GM11168 (cell line): ENCODE results near the gene ABHD16A.

Experiments
- in situ Hi-C: fragments of 300-500 bp; cut with MboI; formaldehyde crosslinking; loops from one replicate; pipeline ENCODE4 v1.12.0; 2022; ENCODE audit warnings: low sequenced_read_pairs; ENCODE audit not compliant: unreplicated experiment

ABHD16A gene

DNA sequence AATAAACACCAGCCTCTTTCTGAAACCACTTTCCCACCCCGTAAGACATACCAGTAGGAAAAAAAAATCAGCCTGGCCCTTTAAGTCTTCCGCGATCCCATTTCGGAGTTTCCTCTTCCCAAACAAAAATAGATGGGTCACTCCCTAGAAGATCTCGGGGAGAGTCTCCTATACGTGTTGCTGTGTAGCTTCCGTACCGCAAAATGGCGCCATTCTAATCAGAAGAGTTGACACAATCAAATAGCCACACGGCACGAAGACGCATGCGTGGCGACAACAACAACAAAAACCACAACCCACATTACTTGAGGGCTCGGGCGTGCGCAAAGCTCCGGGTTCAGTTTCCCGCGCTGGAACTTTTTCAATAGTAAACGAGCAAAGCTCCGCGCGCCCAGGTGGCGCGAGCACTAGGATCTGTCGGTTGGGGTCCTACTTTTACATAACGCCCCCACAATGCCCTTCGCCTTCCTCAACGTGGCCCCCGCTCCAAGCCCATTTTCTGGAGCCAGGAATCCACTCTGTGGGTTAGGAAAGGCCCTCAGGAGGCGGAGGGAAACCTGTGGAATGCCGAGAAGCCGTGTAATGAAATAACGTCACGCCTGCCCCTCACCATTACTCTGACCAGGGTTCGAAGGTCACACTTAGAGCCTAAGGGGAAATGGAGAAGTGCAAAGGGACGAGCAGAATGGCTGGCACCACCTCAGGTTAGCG, 38.2 kb downstream of the ABHD16A start, which contains the start of gene GPANK1:
GPANK1 (minus strand) TSS at position 208 of the 711 bp plus-strand sequence. CDS start 519 bp downstream, outside the sequence.
- in situ Hi-C loops, result no loop called here

DNA sequence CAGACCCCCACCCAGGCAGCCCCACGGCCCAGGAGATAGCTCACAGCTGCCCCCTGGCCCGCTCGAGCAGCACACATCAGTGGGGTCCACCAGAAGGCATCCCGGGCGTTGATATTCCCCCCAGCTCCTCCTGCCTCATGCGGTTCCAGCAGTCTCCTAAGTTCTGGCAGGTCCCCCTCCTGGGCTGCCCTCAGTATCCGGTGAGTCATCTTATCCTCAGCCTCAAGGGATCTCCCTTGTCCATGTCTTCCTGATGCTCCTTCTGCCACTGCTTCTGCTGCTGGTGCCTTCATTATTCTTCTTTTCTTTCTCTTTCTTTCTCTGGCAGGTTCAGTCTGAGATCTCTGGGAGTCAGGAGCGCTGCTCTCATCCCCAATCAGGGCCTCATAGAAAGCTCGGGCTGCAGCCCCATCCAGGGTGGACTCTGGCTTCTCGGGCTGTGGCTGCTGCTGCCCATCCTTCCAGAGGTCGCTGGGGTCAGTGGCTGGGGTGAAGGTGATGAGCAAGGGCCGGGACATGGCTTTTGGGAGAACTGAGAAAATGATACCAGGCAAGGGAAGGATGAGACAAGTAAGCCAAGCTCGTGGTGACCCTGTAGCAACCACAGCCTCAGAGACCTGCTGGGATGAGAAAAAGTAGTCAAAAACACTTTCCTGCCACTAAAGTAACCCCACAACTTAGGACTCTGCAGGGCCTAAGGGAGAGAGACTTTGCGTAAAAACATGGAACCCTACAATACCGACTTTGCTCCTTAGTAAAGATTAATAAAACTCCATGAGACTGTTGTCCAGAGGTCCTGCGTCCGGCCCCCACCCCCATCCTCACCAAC, 38.9 kb downstream of the ABHD16A start:
- in situ Hi-C loops, result no loop called here

DNA sequence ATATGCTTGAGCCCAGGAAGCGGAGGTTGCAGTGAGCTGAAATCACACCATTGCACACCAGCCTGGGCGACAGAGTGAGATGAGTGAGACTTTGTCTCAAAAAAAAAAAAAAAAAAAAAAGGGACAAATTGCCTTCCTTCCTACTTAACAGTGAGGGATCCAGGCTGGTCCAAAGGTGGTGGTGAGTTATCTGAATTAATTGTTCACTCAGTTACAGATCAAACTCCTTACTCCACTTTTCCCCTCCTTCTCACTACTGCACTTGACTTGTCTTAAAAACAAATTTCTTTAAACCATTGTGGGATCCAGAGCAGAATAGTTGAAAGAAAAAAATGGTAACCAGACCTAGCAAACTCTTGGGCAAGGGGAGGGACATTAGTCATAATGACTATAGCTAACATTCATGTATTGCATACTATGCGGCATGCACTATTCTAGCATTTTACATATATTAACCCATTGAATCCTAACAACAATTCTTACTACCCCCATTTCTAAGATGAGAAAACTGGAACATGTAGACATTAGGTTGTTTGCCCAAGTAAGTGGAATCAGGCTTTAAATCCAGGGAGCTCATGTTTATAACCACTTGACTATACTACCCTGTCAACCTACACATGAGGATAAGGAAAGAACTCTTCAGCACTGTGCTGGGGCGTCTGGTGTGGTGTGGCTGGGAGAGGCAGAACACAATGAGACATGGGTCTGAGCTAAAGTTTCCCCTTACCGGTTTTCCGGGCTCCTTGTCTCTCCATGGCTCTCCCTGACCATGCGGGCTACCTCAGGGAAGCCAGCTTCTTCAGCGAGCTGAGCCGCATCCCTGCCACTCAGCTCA, 39.8 kb downstream of the ABHD16A start:
- in situ Hi-C loops, result no loop called here

DNA sequence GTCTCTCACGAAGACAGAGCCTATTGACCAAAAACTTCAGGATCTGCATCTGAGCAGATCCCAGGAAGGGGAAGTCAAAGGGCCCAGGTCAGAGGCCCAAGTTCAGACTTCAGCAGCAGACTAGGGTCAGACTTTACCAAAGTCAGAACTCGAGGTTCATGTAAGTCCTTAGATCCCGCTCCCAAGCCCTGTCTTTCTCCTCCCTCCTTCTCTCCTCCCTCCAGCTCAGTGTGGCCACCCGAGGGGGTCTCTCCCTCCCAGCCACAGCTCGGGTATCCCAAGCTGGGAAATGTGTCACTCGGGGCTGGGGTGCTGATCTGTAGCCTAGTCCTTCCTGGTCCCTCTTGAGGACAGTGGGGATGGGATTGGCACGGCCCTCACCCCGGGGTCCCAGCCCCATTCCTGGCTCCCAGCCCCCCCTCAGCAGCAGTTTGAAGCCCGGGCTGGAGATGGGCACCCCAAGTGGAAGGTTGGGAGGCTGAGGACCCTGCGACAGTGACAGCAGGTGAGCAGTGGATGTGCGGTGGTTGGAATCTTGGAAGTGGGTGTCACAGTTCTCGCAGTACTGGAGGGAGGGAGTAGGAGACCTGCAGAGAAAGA, 40.9 kb downstream of the ABHD16A start:
- in situ Hi-C loops, result no loop called here

DNA sequence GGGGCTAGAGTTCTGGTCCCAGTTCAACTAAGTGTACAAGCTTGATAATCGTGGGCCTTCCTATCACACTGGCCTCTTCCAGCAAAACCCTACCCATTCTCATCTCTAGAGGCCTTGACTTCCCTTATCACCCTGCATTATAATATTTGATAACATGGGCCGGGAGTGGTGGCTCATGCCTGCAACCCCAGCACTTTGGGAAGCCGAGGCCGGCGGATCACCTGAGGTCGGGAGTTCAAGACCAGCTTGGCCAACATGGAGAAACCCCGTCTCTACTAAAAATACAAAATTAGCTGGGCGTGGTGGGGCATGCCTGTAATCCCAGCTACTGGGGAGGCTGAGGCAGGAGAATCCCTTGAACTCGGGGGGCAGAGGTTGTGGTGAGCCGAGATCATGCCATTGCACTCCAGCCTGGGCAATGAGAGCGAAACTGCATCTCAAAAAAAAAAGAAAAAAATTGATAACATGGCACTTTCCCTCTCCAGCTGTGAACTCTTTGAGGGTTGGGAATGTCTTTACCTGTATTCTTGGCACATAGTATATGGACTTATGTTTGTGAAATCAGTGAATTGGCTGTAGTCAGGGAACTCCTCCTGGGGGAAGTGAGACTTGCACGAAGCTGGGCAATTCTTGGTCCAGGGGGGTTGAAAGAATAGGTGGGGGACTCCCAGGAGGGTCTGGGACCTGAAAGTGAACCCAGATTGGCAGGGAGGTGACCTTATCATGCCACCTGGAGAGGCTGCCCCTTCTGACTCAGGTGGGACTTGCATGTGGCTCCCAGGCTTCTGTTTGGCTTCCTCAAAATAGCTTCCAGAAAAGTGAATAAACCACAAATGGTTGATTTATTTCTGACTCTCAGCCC, 41.6 kb downstream of the ABHD16A start:
- in situ Hi-C loops, result no loop called here

DNA sequence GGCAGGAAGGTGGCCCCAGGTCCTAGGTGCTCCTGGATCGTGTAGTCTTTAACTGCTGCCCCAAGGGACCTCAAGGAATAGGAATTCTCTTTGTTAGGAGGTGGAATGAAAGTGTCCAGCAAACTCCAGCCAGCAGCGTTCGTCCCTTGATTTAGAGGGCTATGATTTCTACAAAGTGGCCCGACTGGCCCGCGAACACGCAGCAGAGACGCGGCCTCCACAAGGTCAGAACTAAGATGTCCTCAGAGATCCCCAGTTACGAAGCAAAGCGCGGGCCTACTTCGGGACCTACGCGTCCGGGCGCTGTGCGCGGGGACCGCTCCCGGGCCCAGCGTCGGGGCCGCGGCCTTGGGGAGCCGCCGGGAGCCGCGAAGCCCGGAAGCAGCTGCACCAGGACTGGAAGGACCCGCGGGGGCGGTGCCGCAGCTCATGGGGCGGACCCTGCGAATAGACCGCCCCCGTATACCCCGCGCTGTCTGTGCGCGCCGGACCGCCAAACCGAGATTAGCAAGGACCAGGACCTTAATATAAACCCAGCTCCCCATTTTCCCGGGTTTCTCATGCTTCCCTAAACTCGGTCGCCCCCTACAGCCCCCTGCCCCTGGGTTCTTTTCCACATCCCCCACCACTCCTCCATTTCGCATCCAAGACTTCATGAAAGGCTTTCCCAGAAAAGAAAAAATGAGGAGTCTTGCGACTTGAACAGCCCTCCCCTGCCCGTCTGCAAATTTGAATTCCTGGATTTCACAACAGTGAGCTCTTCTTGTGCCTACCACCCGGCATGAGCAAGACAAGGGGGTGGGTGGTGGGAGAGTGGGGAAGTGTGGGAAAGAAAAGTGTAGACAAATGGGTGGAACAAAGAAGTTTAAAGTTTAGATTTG, 42.5 kb downstream of the ABHD16A start, which contains the start of gene C6orf47:
C6orf47 (minus strand) TSS at position 398 of the 881 bp plus-strand sequence. CDS start 831 bp downstream, outside the sequence.
- in situ Hi-C loops, result no loop called here

DNA sequence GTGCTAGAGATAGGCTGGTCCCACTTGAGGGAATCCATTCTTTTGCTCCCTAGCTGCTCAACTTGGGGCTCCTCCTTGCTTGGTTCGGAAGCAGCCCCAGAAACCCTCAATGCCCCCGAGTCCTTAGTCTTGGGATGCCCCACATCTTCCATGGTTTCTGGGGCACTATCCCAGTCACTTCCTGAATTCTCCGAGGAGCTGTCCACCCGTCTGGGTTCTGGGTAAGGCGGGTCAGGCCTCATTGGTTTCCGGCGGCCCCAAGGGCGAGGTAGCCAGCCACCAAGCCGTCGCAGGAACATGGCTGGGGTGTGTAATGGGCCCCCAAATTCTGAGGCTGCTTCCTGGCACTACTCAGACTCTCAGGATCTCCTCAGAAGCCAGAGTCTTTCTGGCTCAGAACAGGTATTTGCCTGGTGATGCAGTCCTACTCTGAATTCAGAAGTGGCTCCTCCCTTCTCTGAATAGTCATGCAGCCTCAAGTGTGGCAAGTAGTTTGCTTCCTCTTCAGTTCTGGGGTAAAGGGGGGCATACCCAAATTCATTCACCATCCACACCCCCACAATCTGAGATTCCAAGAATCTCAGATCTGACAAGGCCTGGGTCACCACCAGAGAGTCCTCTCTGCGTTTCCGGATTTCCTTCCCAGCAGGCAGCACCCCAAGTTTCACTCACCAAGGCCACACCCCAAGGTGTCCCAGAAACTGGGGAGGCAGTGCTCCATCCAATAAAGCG, 43.3 kb downstream of the ABHD16A start:
- in situ Hi-C loops, result no loop called here

DNA sequence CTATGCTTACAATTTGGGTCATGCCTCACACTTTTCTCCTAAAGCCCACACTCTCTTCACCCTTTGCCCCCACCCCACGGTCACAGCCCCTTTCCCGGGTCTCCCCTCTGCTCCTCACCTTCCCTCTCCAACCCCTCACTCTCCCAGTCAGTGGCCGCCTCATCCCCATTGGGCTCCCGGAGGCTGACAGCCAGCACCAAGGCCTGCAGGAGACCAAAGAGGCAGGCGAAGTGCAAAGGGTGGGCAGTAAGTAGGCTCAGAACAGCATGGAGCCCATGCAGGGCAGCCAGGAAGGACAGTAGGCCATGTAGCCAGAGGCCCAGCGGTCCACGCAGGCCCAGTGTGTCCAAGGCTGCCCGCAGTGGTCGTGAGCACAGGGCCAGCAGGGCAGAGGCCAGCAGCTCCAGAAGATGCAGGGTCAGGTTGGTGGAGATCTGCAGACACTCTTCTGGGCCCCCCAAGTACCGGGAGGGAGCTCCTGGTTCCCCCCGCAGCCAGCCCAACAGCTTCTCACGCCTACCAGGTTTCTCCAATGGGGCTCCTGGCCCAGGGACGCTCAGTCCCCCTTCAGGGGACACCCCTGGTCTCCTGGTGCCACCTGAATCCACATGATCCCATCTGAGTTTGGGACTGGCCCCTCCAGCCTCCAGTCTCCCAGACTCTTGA, 44.0 kb downstream of the ABHD16A start:
- in situ Hi-C loops, result no loop called here

DNA sequence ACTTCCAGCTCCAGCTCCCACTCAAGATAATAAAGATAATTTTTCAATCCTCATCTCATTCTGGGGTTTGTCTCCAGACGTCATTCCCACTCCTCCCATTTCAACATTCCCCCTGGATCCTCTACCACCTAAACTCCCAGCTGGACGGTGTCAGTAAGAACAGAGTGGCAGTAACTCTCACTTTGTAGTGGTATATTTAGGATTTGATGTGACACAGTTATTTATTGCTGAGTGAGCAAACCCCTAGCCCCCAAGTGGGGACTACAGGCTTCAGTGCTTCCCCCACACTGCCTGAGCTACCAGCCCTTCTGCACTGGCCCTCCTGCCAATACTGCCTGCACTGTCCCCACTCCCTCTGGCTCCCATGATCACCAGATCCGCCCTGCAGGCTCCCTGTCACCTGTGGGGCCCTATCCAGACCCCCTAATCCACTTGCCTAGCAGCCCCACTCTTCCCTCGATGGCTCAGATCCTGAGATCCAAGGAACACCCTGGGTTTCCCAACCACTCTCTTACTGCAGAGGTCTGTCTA, 44.9 kb downstream of the ABHD16A start:
- in situ Hi-C loops, result no loop called here

DNA sequence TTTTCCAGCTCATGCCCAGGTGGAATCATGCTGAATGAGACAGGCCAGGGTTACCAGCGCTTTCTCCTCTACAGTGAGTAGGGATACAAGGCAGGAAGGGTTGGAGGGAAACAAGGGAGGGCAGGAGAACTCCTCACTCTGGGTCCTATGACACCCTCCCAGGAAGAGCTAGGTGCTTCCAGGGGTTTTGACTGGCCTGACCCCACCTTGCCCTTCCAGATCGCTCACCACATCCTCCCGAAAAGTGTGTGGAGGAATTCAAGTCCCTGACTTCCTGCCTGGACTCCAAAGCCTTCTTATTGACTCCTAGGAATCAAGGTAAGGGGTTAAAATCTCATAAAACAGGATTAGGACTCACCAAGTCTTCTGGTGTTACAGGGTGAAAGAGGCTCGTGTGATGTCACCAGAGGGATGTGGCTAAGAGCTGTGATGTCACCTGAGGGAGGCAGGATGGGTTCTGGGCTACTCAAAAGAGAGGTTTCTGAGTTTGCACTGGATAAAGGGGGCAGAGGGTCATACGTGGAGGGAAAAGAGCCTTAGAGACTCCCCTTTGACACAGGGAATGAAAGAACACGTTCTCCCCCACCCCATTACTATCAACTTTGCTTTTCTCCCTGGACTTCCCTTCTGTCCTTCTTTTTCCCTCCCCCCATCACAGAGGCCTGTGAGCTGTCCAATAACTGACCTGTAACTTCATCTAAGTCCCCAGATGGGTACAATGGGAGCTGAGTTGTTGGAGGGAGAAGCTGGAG, 45.5 kb downstream of the ABHD16A start:
- in situ Hi-C loops, result no loop called here

DNA sequence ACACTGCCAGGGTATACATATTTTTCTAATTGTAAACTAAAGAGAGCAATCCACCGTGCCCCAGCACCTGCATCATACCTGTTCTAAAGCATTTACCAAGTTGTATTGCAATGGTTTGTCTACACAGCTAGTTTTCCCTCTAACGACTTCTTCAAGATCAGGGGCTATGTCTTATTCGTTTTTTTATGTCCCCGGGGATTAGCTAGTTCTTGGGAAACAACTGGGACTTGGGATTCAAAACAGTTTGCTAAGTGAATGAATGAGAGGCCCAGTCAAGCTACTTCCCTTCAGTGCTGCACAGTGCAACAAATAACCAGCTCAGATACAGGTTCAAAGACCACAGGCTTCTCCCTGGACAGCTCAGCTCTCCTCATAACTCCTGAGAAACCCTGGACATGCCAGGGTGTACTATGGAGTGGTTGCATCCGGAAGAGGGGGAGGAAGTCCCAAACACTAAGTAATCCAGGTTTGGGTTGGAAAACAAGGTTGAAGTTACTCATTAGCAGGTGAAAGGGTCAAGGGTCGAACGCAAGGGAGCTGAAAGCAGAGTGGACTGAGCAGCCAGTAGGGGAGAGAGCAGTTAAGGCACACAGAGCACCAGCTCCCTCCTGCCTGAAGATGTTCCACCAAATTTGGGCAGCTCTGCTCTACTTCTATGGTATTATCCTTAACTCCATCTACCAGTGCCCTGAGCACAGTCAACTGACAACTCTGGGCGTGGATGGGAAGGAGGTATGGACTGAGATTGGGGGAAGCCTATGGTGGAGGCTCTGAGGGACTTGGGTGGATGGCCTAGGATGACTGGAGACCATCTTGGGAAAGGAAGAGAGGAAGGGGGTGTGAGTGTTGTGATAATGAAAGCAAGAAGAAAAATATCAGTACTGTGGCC, 47.5 kb downstream of the ABHD16A start, which contains the start of gene APOM:
APOM (plus strand) TSS at position 546 of the 889 bp plus-strand sequence; CDS start at position 619, 73 bp downstream.
- in situ Hi-C loops, result no loop called here

DNA sequence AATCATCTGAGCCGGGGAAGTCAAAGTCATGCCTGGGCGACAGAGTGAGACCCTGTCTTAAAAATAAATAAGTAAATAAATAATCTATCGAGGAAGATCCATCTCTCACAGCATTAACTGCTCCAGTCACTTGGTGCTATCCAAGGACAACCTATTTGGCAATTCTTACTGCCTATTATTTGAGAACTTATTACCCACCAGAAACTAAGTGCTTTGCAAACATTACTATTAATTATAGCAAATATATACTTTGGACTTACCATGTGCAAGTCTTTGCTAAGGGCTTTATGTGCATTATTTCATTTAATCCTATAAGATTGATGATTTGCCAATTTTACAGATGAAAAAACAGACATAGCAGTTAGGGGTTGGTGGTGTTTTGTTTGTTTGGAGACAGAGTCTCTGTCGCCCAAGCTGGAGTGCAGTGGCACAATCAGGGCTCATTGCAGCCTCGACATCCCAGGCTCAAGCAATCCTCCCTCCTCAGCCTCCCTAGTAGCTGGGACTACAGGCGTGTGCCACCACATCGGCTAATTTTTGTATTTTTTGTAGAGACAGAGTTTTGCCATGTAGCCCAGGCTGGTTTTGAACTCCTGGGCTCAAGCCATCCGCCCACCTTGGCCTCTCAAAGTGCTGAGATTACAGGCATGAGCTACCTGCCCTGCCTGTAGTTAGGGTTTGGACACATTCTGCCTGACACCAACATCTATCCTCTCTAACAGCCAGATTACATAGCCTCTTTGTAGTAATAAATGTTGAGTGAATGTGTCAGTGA, 48.4 kb downstream of the ABHD16A start:
- in situ Hi-C loops, result no loop called here

DNA sequence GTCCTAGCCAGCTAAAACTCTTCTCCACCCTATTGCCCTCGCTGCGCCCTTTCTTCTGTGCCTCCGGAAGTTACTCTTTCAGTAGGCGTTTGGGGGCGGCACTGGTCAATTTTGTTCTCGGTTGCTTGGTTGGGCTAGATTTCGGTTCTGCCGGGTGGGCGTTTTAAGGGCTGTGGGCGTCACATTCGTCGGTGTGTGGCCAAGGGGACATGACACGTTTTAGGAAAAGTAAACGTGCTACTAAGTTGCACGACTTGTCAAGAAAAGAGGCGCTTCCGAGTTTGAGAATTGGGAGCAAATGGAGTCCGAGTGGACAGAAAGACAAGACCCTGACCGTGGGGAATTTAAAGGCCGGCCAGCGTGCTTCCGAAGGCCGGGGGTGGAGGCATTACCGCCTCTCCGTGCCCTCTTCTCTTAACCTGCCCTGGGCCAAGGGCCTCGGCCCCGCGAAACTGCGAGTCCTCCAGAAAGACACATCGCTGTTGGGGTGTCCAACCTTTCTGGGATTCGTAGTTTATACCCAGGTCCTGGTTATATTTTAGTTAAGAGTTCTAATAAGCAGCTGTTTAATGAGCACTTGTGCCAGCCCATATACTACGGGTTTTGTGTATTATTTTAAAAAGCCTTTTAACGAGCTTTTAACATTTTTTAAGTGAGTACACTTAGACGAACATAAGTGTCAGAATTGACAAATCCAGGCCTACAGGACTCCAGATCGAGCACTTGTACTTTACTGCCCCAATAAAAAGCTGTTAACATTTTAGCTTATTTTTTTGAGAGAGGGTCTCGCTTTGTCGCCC, 50.0 kb downstream of the ABHD16A start:
- in situ Hi-C loops, result no loop called here
